H54 (cell line): ENCODE measurements around the gene SHISAL2A.

Experiments
- DNase-seq: peaks from one replicate; pipeline ENCODE4 v3.0.0; 2011; ENCODE audit warnings: low spot score, mixed read lengths; ENCODE audit not compliant: insufficient read length
- FAIRE-seq: peaks from 3 replicates; lab custom pipeline; 2011; peaks lifted over from hg19 to GRCh38; lab: Jason Lieb, UNC
- POLR2A ChIP-seq: IDR thresholded peaks from 2 replicates; pipeline ENCODE4 v1.6.1; 2011; ENCODE audit warnings: low read depth, mild to moderate bottlenecking, low read length

Gene SHISAL2A

GRCh38 chr1:52695627-52696026 lies 62.7 kb downstream of the SHISAL2A start:
- DNase-seq (no peak), FAIRE-seq (no peak)
- no peak for TF ChIP-seq POLR2A

GRCh38 chr1:52697795-52698674 lies 65.1 kb downstream of the SHISAL2A start, which contains the start of gene COA7:
Gene COA7 (minus strand): TSS chr1:52698347. CDS start chr1:52698326, 21 bp downstream.
- peak; percentile 76 for DNase-seq
- TF ChIP-seq POLR2A: peak; percentile 85
- FAIRE-seq: no peak

DNA sequence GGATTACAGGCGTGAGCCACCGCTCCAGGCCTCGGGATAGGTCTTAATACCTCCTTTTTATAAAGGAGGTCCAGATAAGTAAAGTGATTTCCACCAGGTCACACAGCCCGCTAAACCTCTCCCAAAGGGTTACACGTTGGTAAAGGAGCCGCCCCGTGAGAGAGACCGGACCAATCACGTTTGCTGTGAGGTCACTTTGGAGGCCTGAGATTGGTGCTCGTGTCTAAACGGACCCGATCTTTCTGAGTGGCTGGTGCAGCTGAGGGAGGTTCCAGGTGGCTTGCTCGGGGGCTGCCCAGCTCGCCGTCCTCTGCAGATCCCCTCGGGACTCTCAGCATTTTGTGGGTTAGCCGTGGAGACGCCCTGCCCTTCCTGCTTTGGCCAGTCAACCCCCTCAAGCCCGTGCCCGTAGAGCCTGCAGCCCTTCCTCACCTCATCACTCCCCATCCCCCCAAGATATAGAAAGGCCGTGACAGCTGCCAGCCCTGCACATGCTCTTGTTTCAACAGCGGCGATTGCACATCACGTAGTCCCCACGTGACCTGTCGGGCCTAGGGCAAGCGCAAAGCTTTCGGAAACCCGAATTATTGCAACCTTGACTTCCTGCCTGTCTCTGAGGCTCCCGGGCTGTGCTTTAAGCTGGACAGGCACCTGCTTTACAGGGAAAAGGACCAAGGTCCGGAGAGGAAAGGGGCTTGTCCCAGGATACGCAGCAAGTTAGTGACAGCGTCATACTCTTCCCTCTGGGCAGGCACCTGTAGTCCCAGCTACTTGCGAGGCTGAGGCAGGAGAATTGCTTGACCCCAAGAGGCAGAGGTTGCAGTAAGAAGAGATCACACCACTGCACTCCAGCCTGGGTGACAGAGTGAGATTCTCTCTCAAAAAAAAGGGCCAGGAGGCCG lies 70.2 kb downstream of the SHISAL2A start:
- FAIRE-seq: no peak

GRCh38 chr1:52706136-52706670 lies 73.2 kb downstream of the SHISAL2A start:
- TF ChIP-seq POLR2A: no peak
- FAIRE-seq: no peak
- no peak for DNase-seq

More for the DNA sequence above, 70.2 kb downstream of the SHISAL2A start:
- peak; percentile 63 for DNase-seq
- TF ChIP-seq POLR2A: peak; percentile 36; the same call in 1 of the 2 replicates
